Measurements from ENCODE around the gene TMEM175. TPM values are rescaled to one million over a fixed set of nuclear protein-coding genes. Genes with fewer than 3 reads are reported as not detected.

TMEM175 gene
- total RNA-seq, 2 donors from 2014 or later = 44.1 to 74.6 TPM

GRCh38 chr4:956531-957230, 24.4 kb downstream of the TMEM175 start:
- Histone ChIP-seq H3K36me3 (no peaks in the 10 kb centered on the region), H3K4me3 (no peak overlapping the region), H3K27me3 (replicated peaks; ENCODE audit: insufficient read depth) (no peaks in the 10 kb centered on the region), H3K27ac (no peak overlapping the region), H3K4me1 (replicated peaks) (no peaks in the 10 kb centered on the region), H3K9me3 (no peaks in the 10 kb centered on the region)
- WGBS = 81% methylated on average over 14 of the region's 14 CpGs
- no peak for DNase-seq (ENCODE audit: low spot score)
- TF ChIP-seq POLR2AphosphoS5 (IDR thresholded peaks at IDR 0.05) (no peak), POLR2A (IDR thresholded peaks at IDR 0.05) (no peak)
- TF ChIP-seq, protein P1, sequence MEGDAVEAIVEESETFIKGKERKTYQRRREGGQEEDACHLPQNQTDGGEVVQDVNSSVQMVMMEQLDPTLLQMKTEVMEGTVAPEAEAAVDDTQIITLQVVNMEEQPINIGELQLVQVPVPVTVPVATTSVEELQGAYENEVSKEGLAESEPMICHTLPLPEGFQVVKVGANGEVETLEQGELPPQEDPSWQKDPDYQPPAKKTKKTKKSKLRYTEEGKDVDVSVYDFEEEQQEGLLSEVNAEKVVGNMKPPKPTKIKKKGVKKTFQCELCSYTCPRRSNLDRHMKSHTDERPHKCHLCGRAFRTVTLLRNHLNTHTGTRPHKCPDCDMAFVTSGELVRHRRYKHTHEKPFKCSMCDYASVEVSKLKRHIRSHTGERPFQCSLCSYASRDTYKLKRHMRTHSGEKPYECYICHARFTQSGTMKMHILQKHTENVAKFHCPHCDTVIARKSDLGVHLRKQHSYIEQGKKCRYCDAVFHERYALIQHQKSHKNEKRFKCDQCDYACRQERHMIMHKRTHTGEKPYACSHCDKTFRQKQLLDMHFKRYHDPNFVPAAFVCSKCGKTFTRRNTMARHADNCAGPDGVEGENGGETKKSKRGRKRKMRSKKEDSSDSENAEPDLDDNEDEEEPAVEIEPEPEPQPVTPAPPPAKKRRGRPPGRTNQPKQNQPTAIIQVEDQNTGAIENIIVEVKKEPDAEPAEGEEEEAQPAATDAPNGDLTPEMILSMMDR (IDR thresholded peaks at IDR 0.05) = no peak
- intact Hi-C loops (cut with DNase I) = no loop called here

GRCh38 chr4:957231-957580, 24.9 kb downstream of the TMEM175 start:
- WGBS = 81% methylated on average over 6 of the region's 8 CpGs
- Histone ChIP-seq H3K9me3 (no peaks in the 10 kb centered on the region), H3K36me3 (no peaks in the 10 kb centered on the region), H3K27ac (no peak overlapping the region), H3K4me1 (replicated peaks) (no peaks in the 10 kb centered on the region), H3K4me3 (no peak overlapping the region), H3K27me3 (replicated peaks; ENCODE audit: insufficient read depth) (no peaks in the 10 kb centered on the region)
- TF ChIP-seq, protein P1 (IDR thresholded peaks at IDR 0.05) = no peak
- TF ChIP-seq POLR2A (IDR thresholded peaks at IDR 0.05) = no peak
- no peak for TF ChIP-seq POLR2AphosphoS5 (IDR thresholded peaks at IDR 0.05)
- DNase-seq (ENCODE audit: low spot score) = no peak
- intact Hi-C loops (cut with DNase I) = no loop called here

GRCh38 chr4:957581-958313, 25.5 kb downstream of the TMEM175 start:
- no peak for DNase-seq (ENCODE audit: low spot score)
- H3K4me3 ChIP-seq = no peak overlapping the region
- H3K27me3 ChIP-seq (replicated peaks; ENCODE audit: insufficient read depth) = no peaks in the 10 kb centered on the region
- H3K36me3 ChIP-seq = no peaks in the 10 kb centered on the region
- H3K9me3 ChIP-seq = no peaks in the 10 kb centered on the region
- H3K27ac ChIP-seq = no peak overlapping the region
- H3K4me1 ChIP-seq (replicated peaks) = no peaks in the 10 kb centered on the region
- WGBS = 89% methylated on average over 40 of the region's 45 CpGs
- TF ChIP-seq POLR2A (IDR thresholded peaks at IDR 0.05) (no peak), POLR2AphosphoS5 (IDR thresholded peaks at IDR 0.05) (no peak)
- TF ChIP-seq, protein P1 (IDR thresholded peaks at IDR 0.05) = no peak
- intact Hi-C loops (cut with DNase I) = no loop called here

GRCh38 chr4:958314-958665, 26.0 kb downstream of the TMEM175 start:
- intact Hi-C loops (cut with DNase I) = no loop called here
- Histone ChIP-seq H3K36me3 (no peaks in the 10 kb centered on the region), H3K4me1 (replicated peaks) (no peaks in the 10 kb centered on the region), H3K27me3 (replicated peaks; ENCODE audit: insufficient read depth) (no peaks in the 10 kb centered on the region), H3K9me3 (no peaks in the 10 kb centered on the region), H3K27ac (no peak overlapping the region), H3K4me3 (no peak overlapping the region)
- 89% methylated on average over 17 of the region's 17 CpGs for WGBS
- DNase-seq (ENCODE audit: low spot score) = no peak
- TF ChIP-seq, protein P1 (IDR thresholded peaks at IDR 0.05) = no peak
- TF ChIP-seq POLR2AphosphoS5 (IDR thresholded peaks at IDR 0.05) = no peak
- TF ChIP-seq POLR2A (IDR thresholded peaks at IDR 0.05) = no peak

All from prostate gland (tissue), 2 donors.